K562 (cell line): ENCODE data around the gene HIVEP3. TPM values are rescaled to one million over a fixed set of nuclear protein-coding genes. Genes with fewer than 3 reads are reported as not detected.

ENCODE experiments used
- ATAC-seq: fragments of 200-7000 bp; cut with Tn5 transposase; 3 replicates; pipeline ENCODE4 v1.9.1; 2020; ENCODE audit warnings: moderate library complexity
- BruUV-seq: library from RNA; stranded (reverse); fragments of 400-500 nt; replicated peaks from 2 replicates; lab custom pipeline; 2021; lab: Mats Ljungman, UMichigan
- CTCF ChIA-PET: fragments of 300-600 bp; formaldehyde crosslinking; extraction: SDS; loops from one replicate; lab custom pipeline; 2021; ENCODE audit warnings: low intra/inter-chr PET ratio; lab: Yijun Ruan, JAX
- POLR2A ChIA-PET: fragments of 300-600, 350-650 bp; sonication (Branson Sonifier 250); formaldehyde crosslinking; extraction: SDS; loops from one replicate; lab custom pipeline; 2021; ENCODE audit warnings: antibody characterized with exemption, inconsistent platforms; lab: Yijun Ruan, JAX
- DNase-seq, 4 experiments: peaks; one replicate each; pipeline versions ENCODE4 v3.0.0 to v3.0.0-alpha.2; 2011 to 2018; ENCODE audit warnings: low spot score in 3 of 4, mixed read lengths in 3 of 4; ENCODE audit errors: extremely low read depth in 1 of 4
- FAIRE-seq: peaks from 2 replicates; lab custom pipeline; 2011; peaks lifted over from hg19 to GRCh38; lab: Jason Lieb, UNC
- H2AFZ ChIP-seq: 2 replicates; pipeline ENCODE4 v1.6.0; 2011; ENCODE audit warnings: low read depth, low read length, control low read depth, inconsistent platforms
- H3K27ac ChIP-seq: fragments of 200-600 bp; 3 replicates; pipeline ENCODE4 v1.8.0; 2011; ENCODE audit warnings: low read depth, mild to moderate bottlenecking, control low read depth, inconsistent platforms, low read length, moderate library complexity, mixed read lengths; ENCODE audit errors: extremely low read depth
- H3K27me3 ChIP-seq, 2 experiments: fragments of 300-600 bp in 1 of 2; 2 replicates in 1 of 2; 3 replicates in 1 of 2; pipeline versions ENCODE4 v1.6.0 to v1.8.0; 2011; ENCODE audit warnings: inconsistent platforms in 2 of 2, low read length in 2 of 2, mild to moderate bottlenecking in 1 of 2, mixed read lengths in 1 of 2, moderate library complexity in 1 of 2; ENCODE audit not compliant: control insufficient read depth in 2 of 2, insufficient read depth in 2 of 2
- H3K36me3 ChIP-seq: fragments of 300-600 bp; 3 replicates; pipeline ENCODE4 v1.8.0; 2011; ENCODE audit warnings: mild to moderate bottlenecking, low read length, inconsistent platforms; ENCODE audit not compliant: control insufficient read depth, insufficient read depth
- H3K4me1 ChIP-seq, 2 experiments: fragments of 200-600 bp in 1 of 2; replicated peaks in 1 of 2; 2 replicates in 1 of 2; 3 replicates in 1 of 2; pipeline versions ENCODE4 v1.5.1 to v1.8.0; 2011; ENCODE audit warnings: inconsistent platforms in 2 of 2, low read length in 2 of 2, mild to moderate bottlenecking in 1 of 2, mixed read lengths in 1 of 2, moderate library complexity in 1 of 2; ENCODE audit not compliant: control insufficient read depth in 2 of 2, insufficient read depth in 2 of 2
- H3K4me2 ChIP-seq: 2 replicates; pipeline ENCODE4 v1.6.1; 2011; ENCODE audit warnings: low read length, control low read depth, inconsistent platforms, mixed read lengths; ENCODE audit not compliant: insufficient read depth
- H3K4me3 ChIP-seq: fragments of 200-600 bp; sonication (generic), shearing (Covaris generic); 2 replicates; pipeline ENCODE4 v1.5.1; 2016; ENCODE audit warnings: control low read depth, inconsistent platforms
- H3K79me2 ChIP-seq: fragments of 200-600 bp; 3 replicates; pipeline ENCODE4 v1.8.0; 2011; ENCODE audit warnings: low read length, inconsistent platforms; ENCODE audit not compliant: control insufficient read depth, insufficient read depth
- H3K9ac ChIP-seq, 2 experiments: 2 replicates each; pipeline versions ENCODE4 v1.6.0 to v1.6.1; 2011; ENCODE audit warnings: low read depth in 2 of 2, low read length in 2 of 2, control low read depth in 1 of 2, inconsistent platforms in 1 of 2, mild to moderate bottlenecking in 1 of 2, mixed read lengths in 1 of 2; ENCODE audit not compliant: insufficient read depth in 1 of 2
- H3K9me1 ChIP-seq: one replicate; pipeline ENCODE4 v1.6.0; 2011; ENCODE audit warnings: inconsistent platforms, mild to moderate bottlenecking, low read length, moderate library complexity; ENCODE audit not compliant: control insufficient read depth, insufficient read depth
- H3K9me3 ChIP-seq: replicated peaks from 2 replicates; pipeline ENCODE4 v1.5.1; 2011; ENCODE audit warnings: low read depth, low read length, inconsistent platforms; ENCODE audit not compliant: control insufficient read depth, insufficient read depth
- H4K20me1 ChIP-seq: replicated peaks from 2 replicates; pipeline ENCODE4 v1.6.1; 2011; ENCODE audit warnings: low read length, inconsistent platforms, mixed read lengths; ENCODE audit not compliant: control insufficient read depth, insufficient read depth
- AFF4 ChIP-seq: sonication (generic); formaldehyde crosslinking; IDR thresholded peaks from 2 replicates; pipeline ENCODE4 v1.8.0; 2023; ENCODE audit warnings: mild to moderate bottlenecking, missing genetic modification reagents
- BRCA1 ChIP-seq, 2 experiments: fragments of 450-650 bp in 1 of 2; sonication (generic) in 1 of 2; formaldehyde crosslinking in 1 of 2; IDR thresholded peaks; 2 replicates each; pipeline versions ENCODE4 v1.5.0 to v1.6.1; 2017 to 2020; ENCODE audit warnings: mild to moderate bottlenecking in 1 of 2, missing genetic modification reagents in 1 of 2
- CAMTA2 ChIP-seq: fragments of 250-450 bp; sonication (Bioruptor Pico); conservative IDR thresholded peaks from 2 replicates; pipeline ENCODE4 v1.5.1; 2022
- E2F3 ChIP-seq: fragments of 250-450 bp; sonication (Bioruptor Pico); IDR thresholded peaks from 2 replicates; pipeline ENCODE4 v1.4.0; 2020; ENCODE audit warnings: mild to moderate bottlenecking
- HCFC1 ChIP-seq: IDR thresholded peaks from 2 replicates; pipeline ENCODE4 v1.6.1; 2012; ENCODE audit warnings: low read depth, low read length, improper control_type of control experiment
- KDM1A ChIP-seq, 2 experiments: fragments of 450-650 bp; IDR thresholded peaks; 2 replicates each; pipeline ENCODE4 v1.6.1; 2016; ENCODE audit warnings: mild to moderate bottlenecking in 2 of 2
- ZNF717 ChIP-seq: fragments of 250-450 bp; sonication (Bioruptor Pico); IDR thresholded peaks from 2 replicates; pipeline ENCODE4 v1.5.0; 2021
- WGBS: fragments of 100-300 bp; shearing (Covaris generic); methylation state at CpG from one replicate; pipeline ENCODE4 v1.1.6; 2016; ENCODE audit warnings: low coverage, mixed read lengths; ENCODE audit not compliant: insufficient coverage; ENCODE audit errors: missing lambda C conversion rate; 5-methylcytosine and 5-hydroxymethylcytosine counted together
- in situ Hi-C: fragments of 300-500 bp; cut with MboI; formaldehyde crosslinking; loops from 4 replicates; pipeline ENCODE4 v1.15.0; 2018; ENCODE audit warnings: inconsistent platforms, mixed read lengths
- intact Hi-C: fragments of 100-400 bp; cut with micrococcal nuclease; formaldehyde crosslinking; loops from 2 replicates; pipeline ENCODE4 v1.14.2; 2022
- polyA plus RNA-seq, 8 experiments: library from polyadenylated mRNA; depleted of rRNA in 4 of 8; stranded (reverse) in 5 of 8; unstranded in 3 of 8; fragments of >200 nt; fragmentation: Nextera tagmentation in 2 of 8; fragmentation: Illumina TruSeq in 1 of 8; extraction: Ambion mirVana in 2 of 8; extraction: Trizol in 1 of 8; gene quantifications; 2 replicates each; pipeline versions ENCODE4 v1.2.1 to v1.2.3, GENCODE V29; 2011 to 2014; ENCODE audit warnings: inconsistent platforms in 1 of 8, missing spikeins in 1 of 8
- total RNA-seq, 7 experiments: library from RNA; depleted of rRNA in 6 of 7; stranded (reverse); fragments of >200 nt in 6 of 7; fragmentation: Illumina TruSeq in 2 of 7; extraction: Trizol in 2 of 7; gene quantifications; 2 replicates each; pipeline versions ENCODE4 v1.2.1 to v1.2.3, GENCODE V29; 2011 to 2021; ENCODE audit warnings: low replicate concordance in 1 of 7
- TF ChIP-seq, protein P1 (sequence below): fragments of 200-600 bp; sonication (generic); IDR thresholded peaks from one replicate; pipeline ENCODE4 v1.6.1; 2012; ENCODE audit warnings: mild to moderate bottlenecking, low read depth, low read length, inconsistent platforms

The HIVEP3 gene
- total and polyA plus RNA-seq, 9 of the 15 experiments (the other 6 are each of a cell fraction or from before 2014, with no cell fraction given), result 0.09 to 0.58 (median 0.34) TPM; not detected in 1

GRCh38 chr1:41850029-41850428, 68.7 kb downstream of the HIVEP3 start:
- ATAC-seq (no peak), DNase-seq (no peak), FAIRE-seq (no peak)
- H4K20me1 ChIP-seq, result 0 out of 2 replicates have a peak, but pooled peaks cover 3% of the 10 kb centered on the region
- H3K9me1 ChIP-seq, result no peaks in the 10 kb centered on the region
- no TSS peak for BruUV-seq
- in situ Hi-C loops, result no loop called here
- 0% methylated on average over 2 of the region's 2 CpGs for WGBS
- no peak overlapping the region for H3K4me3 ChIP-seq
- H2AFZ ChIP-seq, result no peak overlapping the region
- intact Hi-C loops, result no loop called here
- no peaks in the 10 kb centered on the region for H3K36me3 ChIP-seq
- no peak overlapping the region for H3K4me2 ChIP-seq
- ChIA-PET CTCF (no interaction called here), POLR2A (no interaction called here)
- no peaks in the 10 kb centered on the region for H3K9me3 ChIP-seq
- 0 out of 5 replicates have a peak, but pooled peaks cover 0 to 3% of the 10 kb centered on the region in 2 experiments for H3K4me1 ChIP-seq
- no peak overlapping the region for H3K27ac ChIP-seq
- no peak overlapping the region for H3K9ac ChIP-seq
- no peaks in the 10 kb centered on the region for H3K79me2 ChIP-seq
- peaks cover 2 to 21% of the 10 kb centered on the region in 2 experiments; a peak in 3 of 5 replicates for H3K27me3 ChIP-seq
- TF ChIP-seq ZNF717 (CRISPR knock-in tag) (no peak), KDM1A (IDR thresholded peaks at IDR 0.05) (no peak), E2F3 (no peak), AFF4 (CRISPR knock-in tag) (no peak), HCFC1 (no peak), BRCA1 (IDR thresholded peaks at IDR 0.05) (no peak), BRCA1 (CRISPR knock-in tag; IDR thresholded peaks at IDR 0.05) (no peak), CAMTA2 (CRISPR knock-in tag) (no peak)
- TF ChIP-seq, protein P1, sequence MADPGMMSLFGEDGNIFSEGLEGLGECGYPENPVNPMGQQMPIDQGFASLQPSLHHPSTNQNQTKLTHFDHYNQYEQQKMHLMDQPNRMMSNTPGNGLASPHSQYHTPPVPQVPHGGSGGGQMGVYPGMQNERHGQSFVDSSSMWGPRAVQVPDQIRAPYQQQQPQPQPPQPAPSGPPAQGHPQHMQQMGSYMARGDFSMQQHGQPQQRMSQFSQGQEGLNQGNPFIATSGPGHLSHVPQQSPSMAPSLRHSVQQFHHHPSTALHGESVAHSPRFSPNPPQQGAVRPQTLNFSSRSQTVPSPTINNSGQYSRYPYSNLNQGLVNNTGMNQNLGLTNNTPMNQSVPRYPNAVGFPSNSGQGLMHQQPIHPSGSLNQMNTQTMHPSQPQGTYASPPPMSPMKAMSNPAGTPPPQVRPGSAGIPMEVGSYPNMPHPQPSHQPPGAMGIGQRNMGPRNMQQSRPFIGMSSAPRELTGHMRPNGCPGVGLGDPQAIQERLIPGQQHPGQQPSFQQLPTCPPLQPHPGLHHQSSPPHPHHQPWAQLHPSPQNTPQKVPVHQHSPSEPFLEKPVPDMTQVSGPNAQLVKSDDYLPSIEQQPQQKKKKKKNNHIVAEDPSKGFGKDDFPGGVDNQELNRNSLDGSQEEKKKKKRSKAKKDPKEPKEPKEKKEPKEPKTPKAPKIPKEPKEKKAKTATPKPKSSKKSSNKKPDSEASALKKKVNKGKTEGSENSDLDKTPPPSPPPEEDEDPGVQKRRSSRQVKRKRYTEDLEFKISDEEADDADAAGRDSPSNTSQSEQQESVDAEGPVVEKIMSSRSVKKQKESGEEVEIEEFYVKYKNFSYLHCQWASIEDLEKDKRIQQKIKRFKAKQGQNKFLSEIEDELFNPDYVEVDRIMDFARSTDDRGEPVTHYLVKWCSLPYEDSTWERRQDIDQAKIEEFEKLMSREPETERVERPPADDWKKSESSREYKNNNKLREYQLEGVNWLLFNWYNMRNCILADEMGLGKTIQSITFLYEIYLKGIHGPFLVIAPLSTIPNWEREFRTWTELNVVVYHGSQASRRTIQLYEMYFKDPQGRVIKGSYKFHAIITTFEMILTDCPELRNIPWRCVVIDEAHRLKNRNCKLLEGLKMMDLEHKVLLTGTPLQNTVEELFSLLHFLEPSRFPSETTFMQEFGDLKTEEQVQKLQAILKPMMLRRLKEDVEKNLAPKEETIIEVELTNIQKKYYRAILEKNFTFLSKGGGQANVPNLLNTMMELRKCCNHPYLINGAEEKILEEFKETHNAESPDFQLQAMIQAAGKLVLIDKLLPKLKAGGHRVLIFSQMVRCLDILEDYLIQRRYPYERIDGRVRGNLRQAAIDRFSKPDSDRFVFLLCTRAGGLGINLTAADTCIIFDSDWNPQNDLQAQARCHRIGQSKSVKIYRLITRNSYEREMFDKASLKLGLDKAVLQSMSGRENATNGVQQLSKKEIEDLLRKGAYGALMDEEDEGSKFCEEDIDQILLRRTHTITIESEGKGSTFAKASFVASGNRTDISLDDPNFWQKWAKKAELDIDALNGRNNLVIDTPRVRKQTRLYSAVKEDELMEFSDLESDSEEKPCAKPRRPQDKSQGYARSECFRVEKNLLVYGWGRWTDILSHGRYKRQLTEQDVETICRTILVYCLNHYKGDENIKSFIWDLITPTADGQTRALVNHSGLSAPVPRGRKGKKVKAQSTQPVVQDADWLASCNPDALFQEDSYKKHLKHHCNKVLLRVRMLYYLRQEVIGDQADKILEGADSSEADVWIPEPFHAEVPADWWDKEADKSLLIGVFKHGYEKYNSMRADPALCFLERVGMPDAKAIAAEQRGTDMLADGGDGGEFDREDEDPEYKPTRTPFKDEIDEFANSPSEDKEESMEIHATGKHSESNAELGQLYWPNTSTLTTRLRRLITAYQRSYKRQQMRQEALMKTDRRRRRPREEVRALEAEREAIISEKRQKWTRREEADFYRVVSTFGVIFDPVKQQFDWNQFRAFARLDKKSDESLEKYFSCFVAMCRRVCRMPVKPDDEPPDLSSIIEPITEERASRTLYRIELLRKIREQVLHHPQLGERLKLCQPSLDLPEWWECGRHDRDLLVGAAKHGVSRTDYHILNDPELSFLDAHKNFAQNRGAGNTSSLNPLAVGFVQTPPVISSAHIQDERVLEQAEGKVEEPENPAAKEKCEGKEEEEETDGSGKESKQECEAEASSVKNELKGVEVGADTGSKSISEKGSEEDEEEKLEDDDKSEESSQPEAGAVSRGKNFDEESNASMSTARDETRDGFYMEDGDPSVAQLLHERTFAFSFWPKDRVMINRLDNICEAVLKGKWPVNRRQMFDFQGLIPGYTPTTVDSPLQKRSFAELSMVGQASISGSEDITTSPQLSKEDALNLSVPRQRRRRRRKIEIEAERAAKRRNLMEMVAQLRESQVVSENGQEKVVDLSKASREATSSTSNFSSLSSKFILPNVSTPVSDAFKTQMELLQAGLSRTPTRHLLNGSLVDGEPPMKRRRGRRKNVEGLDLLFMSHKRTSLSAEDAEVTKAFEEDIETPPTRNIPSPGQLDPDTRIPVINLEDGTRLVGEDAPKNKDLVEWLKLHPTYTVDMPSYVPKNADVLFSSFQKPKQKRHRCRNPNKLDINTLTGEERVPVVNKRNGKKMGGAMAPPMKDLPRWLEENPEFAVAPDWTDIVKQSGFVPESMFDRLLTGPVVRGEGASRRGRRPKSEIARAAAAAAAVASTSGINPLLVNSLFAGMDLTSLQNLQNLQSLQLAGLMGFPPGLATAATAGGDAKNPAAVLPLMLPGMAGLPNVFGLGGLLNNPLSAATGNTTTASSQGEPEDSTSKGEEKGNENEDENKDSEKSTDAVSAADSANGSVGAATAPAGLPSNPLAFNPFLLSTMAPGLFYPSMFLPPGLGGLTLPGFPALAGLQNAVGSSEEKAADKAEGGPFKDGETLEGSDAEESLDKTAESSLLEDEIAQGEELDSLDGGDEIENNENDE, result no peak
